RWPE1 (cell line): ENCODE measurements around the gene ZNF202.

Experiments
- CTCF ChIA-PET: fragments of 350-600 bp; sonication (Branson Sonifier 250); formaldehyde crosslinking; extraction: SDS; loops from one replicate; lab custom pipeline; 2021; lab: Yijun Ruan, JAX
- POLR2A ChIA-PET: fragments of 400-600 bp; formaldehyde crosslinking; extraction: SDS; loops from one replicate; lab custom pipeline; 2020; ENCODE audit warnings: antibody characterized with exemption; ENCODE audit not compliant: low non-redundant PET; lab: Yijun Ruan, JAX
- DNase-seq: peaks from one replicate; pipeline ENCODE4 v3.0.0; 2012; ENCODE audit warnings: low spot score
- H3K27ac ChIP-seq: fragments of 450-650 bp; 2 replicates; pipeline ENCODE4 v1.5.1; 2017
- CTCF ChIP-seq: fragments of 450-650 bp; conservative IDR thresholded peaks from 2 replicates; pipeline ENCODE4 v1.5.1; 2017; ENCODE audit warnings: low read depth, mild to moderate bottlenecking

ZNF202 gene

GRCh38 chr11:123741159-123742030 is at the start of gene ZNF202:
TSS of gene ZNF202 (minus strand) at chr11:123741660. CDS start at chr11:123730888, 10,772 bp downstream.
- H3K27ac ChIP-seq, result peak within 1 kb of the TSS; percentile 74
- TF ChIP-seq CTCF, result no peak
- ChIA-PET CTCF (interaction anchor here (0.6 kb wide), 1 partner anchor 81 kb away, joined by 3 read pairs; no protein-coding TSS in a partner anchor), POLR2A (interaction anchor here (0.5 kb wide), 1 partner anchor 907 kb away, joined by 3 read pairs; no protein-coding TSS in a partner anchor)
- DNase-seq, result peak; percentile 87

DNA sequence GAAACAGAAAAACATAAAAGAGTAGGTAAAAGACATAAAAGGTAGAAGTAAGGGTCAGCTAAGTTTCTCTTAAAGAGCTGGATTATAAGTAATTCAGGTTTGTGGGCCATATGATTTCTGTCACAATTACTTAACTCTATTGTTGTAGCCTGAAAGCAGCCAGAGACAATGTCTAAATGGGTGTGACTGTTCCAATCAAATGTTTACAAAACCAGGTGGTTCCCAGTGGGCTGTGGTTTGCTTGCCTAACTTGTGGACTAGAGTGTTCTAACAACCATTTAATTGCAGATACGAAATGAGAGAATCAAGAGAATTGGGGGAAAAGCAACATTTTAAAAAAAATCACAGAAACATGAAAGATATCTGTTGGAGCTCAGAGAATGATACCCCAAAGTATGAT is 42.1 kb upstream of the ZNF202 start:
- ChIA-PET POLR2A (no interaction called here), CTCF (interaction anchor here (0.9 kb wide), 1 partner anchor 206 kb away, joined by 3 read pairs; no protein-coding TSS in a partner anchor)
- no peak for DNase-seq
- no peak overlapping the region for H3K27ac ChIP-seq
- no peak for TF ChIP-seq CTCF

- CTCF ChIA-PET, result no interaction called here
- DNase-seq, result no peak
- POLR2A ChIA-PET, result no interaction called here
- no peak overlapping the region for H3K27ac ChIP-seq
- no peak for TF ChIP-seq CTCF
These were observed 37.1 kb upstream of the ZNF202 start for GRCh38 chr11:123778511-123778910.

- ChIA-PET CTCF (interaction anchor here (1.1 kb wide), 1 partner anchor 10 kb away, joined by 3 read pairs; no protein-coding TSS in a partner anchor), POLR2A (interaction anchor here (0.6 kb wide), 1 partner anchor 1464 kb away, joined by 3 read pairs; no protein-coding TSS in a partner anchor)
- no peak for DNase-seq
- no peak for TF ChIP-seq CTCF
- H3K27ac ChIP-seq, result no peak overlapping the region
These were observed 34.5 kb upstream of the ZNF202 start for GRCh38 chr11:123775715-123776549.

GRCh38 chr11:123775289-123775688 is 33.8 kb upstream of the ZNF202 start:
- no peak overlapping the region for H3K27ac ChIP-seq
- no peak for TF ChIP-seq CTCF
- no peak for DNase-seq
- ChIA-PET POLR2A (interaction anchor here (0.6 kb wide), 1 partner anchor 1463 kb away, joined by 3 read pairs; no protein-coding TSS in a partner anchor), CTCF (interaction anchor here (1.1 kb wide), 1 partner anchor 10 kb away, joined by 3 read pairs; no protein-coding TSS in a partner anchor)

DNA sequence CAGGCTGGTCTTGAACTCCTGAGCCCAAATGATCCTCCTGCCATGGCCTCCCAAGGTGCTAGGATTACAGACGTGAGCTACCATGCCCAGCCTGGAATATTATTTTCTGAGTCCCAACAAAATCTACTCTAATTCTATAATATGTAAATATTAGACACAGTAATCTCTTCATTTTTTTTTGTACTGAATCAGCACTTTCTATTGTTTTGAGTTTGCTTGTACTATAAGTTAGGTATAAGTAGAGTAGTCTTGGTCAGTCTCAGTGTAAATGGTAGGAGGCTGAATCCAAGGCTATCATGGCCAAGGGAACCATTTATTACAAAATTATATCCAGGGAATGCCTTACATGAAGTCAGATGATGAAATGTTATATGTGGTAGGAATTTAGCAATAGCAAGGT is 32.5 kb upstream of the ZNF202 start:
- CTCF ChIA-PET, result interaction anchor here (0.7 kb wide), 1 partner anchor 1694 kb away, joined by 3 read pairs; no protein-coding TSS in a partner anchor
- H3K27ac ChIP-seq, result no peak overlapping the region
- DNase-seq, result no peak
- POLR2A ChIA-PET, result no interaction called here
- TF ChIP-seq CTCF, result no peak
